Skeletal muscle tissue (tissue), 4 donors: Measurements from ENCODE around the gene CHMP1A. TPM values are rescaled to one million over a fixed set of nuclear protein-coding genes. Genes with fewer than 3 reads are reported as not detected.

ENCODE experiments used
- H3K27ac ChIP-seq: one replicate; pipeline ENCODE4 v1.7.0; 2013; ENCODE audit warnings: mild to moderate bottlenecking, low read depth, low read length, inconsistent platforms
- H3K27me3 ChIP-seq, 3 donors: one replicate each; pipeline ENCODE4 v1.7.0; 2013; ENCODE audit warnings: low read length in 3 of 3; ENCODE audit not compliant: control insufficient read depth in 3 of 3, insufficient read depth in 3 of 3
- H3K36me3 ChIP-seq, 3 donors: one replicate each; pipeline ENCODE4 v1.7.0; 2013; ENCODE audit warnings: low read length in 3 of 3; ENCODE audit not compliant: control insufficient read depth in 3 of 3, insufficient read depth in 3 of 3
- H3K4me1 ChIP-seq, 3 donors: one replicate each; pipeline ENCODE4 v1.7.0; 2013; ENCODE audit warnings: low read length in 3 of 3, mild to moderate bottlenecking in 3 of 3; ENCODE audit not compliant: control insufficient read depth in 3 of 3, insufficient read depth in 3 of 3
- H3K4me3 ChIP-seq, 3 donors: one replicate each; pipeline ENCODE4 v1.7.0; 2013; ENCODE audit warnings: low read length in 3 of 3
- H3K9ac ChIP-seq, 3 donors: one replicate each; pipeline ENCODE4 v1.7.0; 2013; ENCODE audit warnings: low read length in 3 of 3, mild to moderate bottlenecking in 3 of 3, moderate library complexity in 2 of 3, low read depth in 1 of 3
- H3K9me3 ChIP-seq, 3 donors: one replicate each; pipeline ENCODE4 v1.7.0; 2013; ENCODE audit warnings: low read length in 3 of 3; ENCODE audit not compliant: control insufficient read depth in 3 of 3
- total RNA-seq: library from RNA; depleted of rRNA; stranded (reverse); fragments of >200 nt; gene quantifications from one replicate; pipeline ENCODE4 v1.2.3, GENCODE V29; 2014
- donor health status: Osteomylitis.

CHMP1A gene
- total RNA-seq, 1 donor from 2014 or later, result 40.2 TPM

DNA sequence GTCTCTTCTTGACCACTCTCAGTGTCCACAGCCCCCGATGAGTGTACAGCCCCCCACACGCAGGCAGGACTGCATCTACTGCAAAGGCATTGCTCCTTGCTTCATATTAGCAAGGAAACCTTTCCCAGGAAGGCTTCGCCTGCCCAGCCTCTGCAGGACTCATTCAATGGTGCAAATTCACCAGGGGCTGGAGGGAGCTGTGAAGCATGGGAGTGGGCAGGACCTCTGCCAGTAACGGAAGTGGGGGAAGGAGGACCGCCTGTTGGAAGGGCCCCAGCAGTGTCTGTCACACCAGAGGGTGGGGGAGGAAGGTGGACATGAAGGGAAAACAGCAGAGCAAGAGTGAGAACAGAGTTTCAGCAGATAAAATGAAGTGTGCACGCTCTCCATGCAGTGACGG lies 2.6 kb upstream of the CHMP1A start:
- Histone ChIP-seq H3K9me3 (no peaks in the 10 kb centered on the region), H3K27ac (no peak overlapping the region), H3K4me1 (peaks cover 15 to 16% (median 15%) of the 10 kb centered on the region in 3 donors), H3K9ac (no peak overlapping the region), H3K27me3 (no peaks in the 10 kb centered on the region), H3K4me3 (no peak overlapping the region), H3K36me3 (peaks cover 3 to 10% (median 10%) of the 10 kb centered on the region in 3 donors)

GRCh38 chr16:89658221-89658879 lies 842 bp upstream of the CHMP1A start:
- Histone ChIP-seq H3K27me3 (no peaks in the 10 kb centered on the region), H3K9ac (peak overlapping the region; percentile 76 to 89 (median 85)), H3K9me3 (no peaks in the 10 kb centered on the region), H3K4me1 (peaks cover 15 to 16% (median 15%) of the 10 kb centered on the region in 3 donors), H3K27ac (peak overlapping the region; percentile 73), H3K4me3 (peak overlapping the region; percentile 88 to 95 (median 92)), H3K36me3 (peaks cover 3 to 13% (median 13%) of the 10 kb centered on the region in 3 donors)

DNA sequence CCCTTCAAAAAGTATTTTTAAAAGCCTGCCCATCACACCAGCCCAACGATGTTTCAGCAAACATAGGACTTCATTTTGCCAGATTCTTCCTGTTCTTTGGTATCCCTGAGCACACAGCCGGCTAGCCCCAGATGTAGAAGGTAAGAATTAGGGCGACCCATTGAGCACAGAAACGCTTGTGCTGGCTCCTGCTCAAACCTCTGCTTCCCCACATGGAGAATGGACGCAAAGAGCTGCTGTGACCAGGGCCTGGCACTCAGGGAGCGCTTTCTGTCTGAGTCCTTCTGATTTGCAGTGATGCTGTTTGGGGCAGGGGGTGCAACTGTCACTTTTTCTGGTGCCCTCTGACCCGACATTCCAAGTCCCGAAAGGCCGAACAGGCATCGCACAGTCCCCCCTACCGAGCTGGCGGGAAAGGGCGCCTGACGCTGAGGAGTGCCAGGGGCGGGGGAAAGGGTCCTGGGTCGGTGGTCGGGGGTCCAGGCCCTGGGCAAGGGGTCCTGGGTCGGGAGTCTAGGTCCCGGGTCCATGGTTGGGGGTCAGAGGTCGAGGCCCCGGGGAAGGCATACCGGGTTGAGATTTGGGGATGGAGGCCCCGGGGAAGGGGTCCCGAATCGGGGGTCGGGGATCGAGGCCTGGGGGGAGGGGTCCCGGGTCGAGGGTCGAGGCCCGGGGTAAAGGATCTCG lies 930 bp downstream of the CHMP1A start:
- H3K36me3 ChIP-seq, result peaks cover 2 to 16% (median 16%) of the 10 kb centered on the region in 3 donors
- no peak overlapping the region for H3K27ac ChIP-seq
- H3K9ac ChIP-seq, result peak overlapping the region; percentile 57 to 90 (median 90)
- peak overlapping the region; percentile 88 to 95 (median 92) for H3K4me3 ChIP-seq
- H3K4me1 ChIP-seq, result peaks cover 15 to 16% (median 15%) of the 10 kb centered on the region in 3 donors
- H3K9me3 ChIP-seq, result no peaks in the 10 kb centered on the region
- H3K27me3 ChIP-seq, result no peaks in the 10 kb centered on the region

DNA sequence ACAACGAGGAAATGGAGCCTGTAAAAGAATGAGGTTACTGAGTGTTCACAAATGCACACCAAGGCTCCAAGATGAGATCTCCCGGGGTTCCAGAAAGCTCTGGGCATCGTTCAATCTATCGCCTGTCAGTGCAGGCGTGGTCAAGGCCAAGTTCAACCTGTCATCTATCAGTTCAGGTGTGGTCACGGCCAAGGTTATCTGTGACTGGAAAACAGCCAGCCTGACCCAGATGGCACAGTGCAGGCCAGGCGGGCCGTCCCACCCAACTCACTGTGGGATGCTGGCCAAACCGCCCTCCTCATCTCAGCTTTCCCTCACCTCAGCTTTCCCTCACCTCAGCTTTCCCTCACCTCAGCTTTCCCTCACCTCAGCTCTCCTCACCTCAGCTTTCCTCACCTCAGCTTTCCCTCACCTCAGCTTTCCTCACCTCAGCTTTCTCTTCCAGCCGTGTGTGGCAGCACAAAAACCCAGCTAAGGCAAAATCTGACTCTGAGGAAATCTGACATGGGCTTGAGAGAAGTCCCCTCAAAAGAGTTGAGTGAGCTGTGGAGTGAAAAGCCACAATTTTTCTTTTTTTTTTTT lies 2.4 kb downstream of the CHMP1A start:
- Histone ChIP-seq H3K9ac (no peak overlapping the region), H3K27ac (no peak overlapping the region), H3K9me3 (no peaks in the 10 kb centered on the region), H3K4me1 (peaks cover 15 to 16% (median 15%) of the 10 kb centered on the region in 3 donors), H3K36me3 (peaks cover 9 to 11% (median 10%) of the 10 kb centered on the region in 3 donors), H3K4me3 (no peak overlapping the region), H3K27me3 (no peaks in the 10 kb centered on the region)

GRCh38 chr16:89653656-89654295 lies 3.7 kb downstream of the CHMP1A start:
- no peak overlapping the region for H3K9ac ChIP-seq
- no peak overlapping the region for H3K27ac ChIP-seq
- no peaks in the 10 kb centered on the region for H3K27me3 ChIP-seq
- H3K4me3 ChIP-seq, result no peak overlapping the region
- peaks cover 5 to 14% (median 9%) of the 10 kb centered on the region in 3 donors for H3K36me3 ChIP-seq
- peaks cover 14 to 15% (median 15%) of the 10 kb centered on the region in 3 donors for H3K4me1 ChIP-seq
- H3K9me3 ChIP-seq, result no peaks in the 10 kb centered on the region

DNA sequence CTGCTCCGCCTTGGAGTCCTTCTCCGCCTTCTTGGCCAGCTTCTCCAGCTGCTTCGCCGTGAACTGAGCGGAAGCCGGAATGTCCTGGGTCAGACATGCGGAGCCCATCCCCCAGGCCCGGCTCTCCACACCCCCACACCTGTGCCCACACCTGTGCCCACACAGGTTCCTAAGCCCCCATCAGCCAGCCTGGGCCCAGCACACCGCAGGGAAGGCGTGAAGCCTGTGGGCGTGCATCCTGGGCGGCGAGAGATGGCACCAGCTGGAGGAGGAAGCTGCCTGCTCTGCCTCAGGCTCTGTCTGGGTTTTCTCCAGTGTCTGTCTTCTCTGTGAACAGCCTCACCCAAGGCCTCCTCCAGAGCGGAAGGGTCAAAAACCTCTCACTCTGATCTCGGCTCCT lies 5.9 kb downstream of the CHMP1A start:
- Histone ChIP-seq H3K27me3 (no peaks in the 10 kb centered on the region), H3K4me1 (peaks cover 4% of the 10 kb centered on the region in 3 donors), H3K4me3 (no peak overlapping the region), H3K9ac (no peak overlapping the region), H3K9me3 (no peaks in the 10 kb centered on the region), H3K27ac (no peak overlapping the region), H3K36me3 (peaks cover 11 to 22% (median 17%) of the 10 kb centered on the region in 3 donors)

GRCh38 chr16:89646906-89647305 lies 10.6 kb downstream of the CHMP1A start:
- Histone ChIP-seq H3K36me3 (peaks cover 23 to 38% (median 36%) of the 10 kb centered on the region in 3 donors), H3K27me3 (no peaks in the 10 kb centered on the region), H3K9me3 (no peaks in the 10 kb centered on the region), H3K4me1 (no peaks in the 10 kb centered on the region), H3K4me3 (no peak overlapping the region), H3K27ac (no peak overlapping the region), H3K9ac (no peak overlapping the region)

GRCh38 chr16:89646270-89646669 lies 11.2 kb downstream of the CHMP1A start:
- Histone ChIP-seq H3K4me3 (no peak overlapping the region), H3K27me3 (no peaks in the 10 kb centered on the region), H3K36me3 (peaks cover 23 to 35% (median 31%) of the 10 kb centered on the region in 3 donors), H3K27ac (no peak overlapping the region), H3K9ac (no peak overlapping the region), H3K4me1 (peaks cover 0 to 3% (median 0%) of the 10 kb centered on the region in 3 donors), H3K9me3 (no peaks in the 10 kb centered on the region)

- Histone ChIP-seq H3K27ac (no peak overlapping the region), H3K27me3 (peaks cover 0 to 4% (median 0%) of the 10 kb centered on the region in 3 donors), H3K4me1 (peaks cover 3 to 11% (median 4%) of the 10 kb centered on the region in 3 donors), H3K4me3 (no peak overlapping the region), H3K36me3 (peaks cover 23 to 31% (median 29%) of the 10 kb centered on the region in 3 donors), H3K9ac (no peak overlapping the region), H3K9me3 (no peaks in the 10 kb centered on the region)
Observed at GRCh38 chr16:89645122-89645521, 12.4 kb downstream of the CHMP1A start.
